ENCODE measurements around the gene MBTPS1. TPM values are rescaled to one million over a fixed set of nuclear protein-coding genes. Genes with fewer than 3 reads are reported as not detected.
A peak's percentile ranks its signal among the peaks of the same experiment; 100 is the strongest.

The MBTPS1 gene
- total and polyA plus RNA-seq, 9 of the 15 experiments (the other 6 are each of a cell fraction or from before 2014, with no cell fraction given): 2.8 to 57.6 (median 43.8) TPM

- no peak for TF ChIP-seq COPS2 (conservative IDR thresholded peaks at IDR 0.05)
- no peak for TF ChIP-seq RERE (CRISPR knock-in tag; IDR thresholded peaks at IDR 0.05; ENCODE audit: borderline replicate concordance)
- no peak for TF ChIP-seq SLC30A9 (CRISPR knock-in tag; IDR thresholded peaks at IDR 0.05)
- peak; percentile 82 for TF ChIP-seq KAT7 (CRISPR knock-in tag; IDR thresholded peaks at IDR 0.05; ENCODE audit: borderline replicate concordance)
- no peak for TF ChIP-seq ZNF224 (CRISPR knock-in tag; IDR thresholded peaks at IDR 0.05)
- TF ChIP-seq YY1 (IDR thresholded peaks at IDR 0.05; ENCODE audit: borderline replicate concordance in 1 of 3, control insufficient read depth in 1 of 3, extremely low read depth in 1 of 3, insufficient read depth in 3 of 3, insufficient read length in 1 of 3, insufficient replicate concordance in 2 of 3, low read depth in 1 of 3, low read length in 2 of 3): peak in 1 of 3 experiments; percentile 75
- no peak for TF ChIP-seq KLF16 (IDR thresholded peaks at IDR 0.05)
- 0 out of 2 replicates have a peak, but pooled peaks have one; percentile 47 for TF ChIP-seq ZNF24 (IDR thresholded peaks at IDR 0.05)
- TF ChIP-seq POLR2B (IDR thresholded peaks at IDR 0.05; ENCODE audit: low read depth, partially characterized antibody): peak; percentile 53
- TF ChIP-seq ETS2 (tag; IDR thresholded peaks at IDR 0.05; ENCODE audit: borderline replicate concordance, poor library complexity, severe bottlenecking): no peak
- TF ChIP-seq ILK (tag; IDR thresholded peaks at IDR 0.05; ENCODE audit: borderline replicate concordance, low read depth): no peak
- no peak; the same call in 1 of the 2 replicates for TF ChIP-seq NFIC (IDR thresholded peaks at IDR 0.05)
- TF ChIP-seq SREBF2 (CRISPR knock-in tag; IDR thresholded peaks at IDR 0.05): no peak
- no peak for TF ChIP-seq ZBTB33 (CRISPR knock-in tag; IDR thresholded peaks at IDR 0.05)
- TF ChIP-seq SREBF1 (IDR thresholded peaks at IDR 0.05; ENCODE audit: borderline replicate concordance, low read depth, low read length): no peak
- peak; percentile 45; the same call in 1 of the 2 replicates for TF ChIP-seq TAL1 (IDR thresholded peaks at IDR 0.05)
- peak; percentile 2; the same call in 1 of the 2 replicates for TF ChIP-seq HCFC1 (IDR thresholded peaks at IDR 0.05; ENCODE audit: low read depth, low read length)
- no peak; the same call in 1 of the 2 replicates for TF ChIP-seq ZNF263 (CRISPR knock-in tag; IDR thresholded peaks at IDR 0.05; ENCODE audit: borderline replicate concordance)
- TF ChIP-seq E2F3 (CRISPR knock-in tag; IDR thresholded peaks at IDR 0.05): peak; percentile 50; the same call in 1 of the 2 replicates
- TF ChIP-seq ZNF830 (CRISPR knock-in tag; IDR thresholded peaks at IDR 0.05): no peak
- TF ChIP-seq RBM22 (IDR thresholded peaks at IDR 0.05; ENCODE audit: low read depth, low read length, poor library complexity, severe bottlenecking): no peak
Measured at GRCh38 chr16:84138824-84139627, 22.3 kb upstream of the MBTPS1 start (continued).
